Kasumi-1 (cell line): Measurements from ENCODE around the gene RAC3.

Experiments
- DNase-seq, 2 experiments: peaks; one replicate each; lab custom pipeline; 2025; lab: John Stamatoyannopoulos, UW

RAC3 gene

DNA sequence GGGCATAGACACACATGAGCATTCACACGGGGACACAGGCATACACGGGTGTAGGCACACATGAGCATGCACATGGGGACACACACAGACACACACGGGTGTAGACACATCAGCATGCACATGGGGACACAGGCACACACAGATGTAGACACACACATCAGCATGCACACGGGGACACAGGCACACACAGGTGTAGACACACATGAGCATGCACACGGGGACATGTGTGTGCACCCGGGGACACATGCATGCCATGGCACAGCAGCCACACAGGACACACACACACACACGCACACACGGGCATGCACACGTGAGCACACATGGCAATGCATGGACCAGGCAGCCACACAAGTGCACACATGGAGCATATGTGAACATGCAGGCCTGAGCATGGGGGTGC is 11.2 kb downstream of the RAC3 start:
- DNase-seq: no peak

DNA sequence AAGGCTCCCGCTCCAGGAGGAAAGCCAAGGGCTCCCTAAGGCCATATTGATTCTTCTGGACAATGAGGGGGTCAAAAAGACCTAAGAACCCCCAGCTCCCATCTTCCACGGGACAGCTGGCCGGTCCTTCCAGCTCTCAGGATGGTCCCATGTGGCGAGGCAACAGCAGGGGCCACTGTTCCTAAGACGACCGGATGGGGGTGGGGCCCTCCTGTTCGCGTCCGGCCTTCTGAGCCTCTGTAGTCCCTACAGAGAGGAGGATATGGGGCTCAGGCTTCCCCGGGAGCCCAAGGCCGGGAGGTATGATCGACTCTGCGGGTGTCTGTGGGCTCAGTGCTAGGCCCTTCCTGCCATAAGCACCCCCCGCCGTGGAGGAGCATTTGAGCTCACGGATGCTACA is 12.0 kb downstream of the RAC3 start:
- no peak for DNase-seq

DNA sequence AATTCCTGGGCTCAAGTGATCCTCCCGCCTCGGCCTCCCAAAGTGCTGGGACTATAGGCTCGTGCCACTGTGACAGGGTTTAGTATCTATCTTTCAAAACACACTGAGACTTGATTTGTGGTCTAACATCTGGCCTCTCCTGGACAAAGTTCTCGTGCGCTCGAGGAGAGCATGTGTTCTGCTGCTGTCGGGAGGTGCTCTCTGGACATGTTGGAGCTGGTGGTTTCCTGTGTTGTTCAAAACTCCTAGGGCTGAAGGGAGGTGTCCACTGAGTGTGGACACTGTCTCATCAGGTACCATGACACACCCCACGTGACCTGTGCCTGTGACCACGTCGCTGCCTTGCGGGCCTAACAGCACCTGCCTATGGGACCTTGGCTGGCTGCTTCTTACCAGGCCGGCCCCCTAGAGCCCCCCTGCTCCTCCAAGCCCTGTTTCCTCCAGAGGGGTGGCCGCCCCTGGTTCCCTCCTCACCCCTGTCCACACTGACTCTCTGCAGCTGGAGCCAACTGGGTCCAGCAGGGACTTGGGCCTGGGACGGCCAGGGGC is 14.5 kb downstream of the RAC3 start:
- DNase-seq: no peak

DNA sequence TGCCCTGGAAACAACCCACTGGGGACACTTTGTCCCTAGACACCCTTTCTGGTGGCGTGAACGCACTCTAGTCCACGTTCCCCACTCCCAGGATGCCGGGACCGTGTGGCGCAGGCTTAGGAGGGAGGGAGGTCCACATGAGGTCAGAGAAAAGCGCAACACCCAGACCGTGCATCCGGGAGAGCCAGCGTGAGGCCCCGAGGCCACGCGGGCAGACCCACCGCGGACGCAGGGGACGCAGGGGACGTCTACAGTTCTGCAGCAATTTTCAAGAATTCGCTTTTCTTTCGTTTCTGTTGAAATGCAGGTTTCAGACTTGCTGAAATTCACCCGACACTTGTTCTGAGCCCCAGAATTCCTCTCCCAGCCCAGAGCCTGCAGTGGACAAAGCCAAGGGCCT is 15.4 kb downstream of the RAC3 start:
- DNase-seq: no peak

DNA sequence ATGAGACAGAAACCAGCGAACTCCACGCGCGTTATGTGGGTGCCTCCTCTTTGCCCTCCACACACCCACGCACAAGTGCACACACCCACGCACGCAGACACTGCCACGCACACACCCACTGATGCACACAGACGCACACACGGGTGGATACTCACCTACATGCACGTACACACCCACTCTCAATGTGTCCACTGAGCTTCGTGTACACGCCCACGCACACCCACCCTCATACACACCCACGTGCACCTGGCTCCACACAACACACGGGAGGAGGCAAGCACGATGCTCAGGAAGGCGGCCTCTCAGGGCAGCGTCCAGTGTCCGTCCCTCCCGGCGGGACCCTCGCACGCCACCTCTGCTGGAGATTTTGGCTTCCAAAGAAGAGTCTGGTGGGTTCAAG is 15.9 kb downstream of the RAC3 start:
- DNase-seq: no peak

DNA sequence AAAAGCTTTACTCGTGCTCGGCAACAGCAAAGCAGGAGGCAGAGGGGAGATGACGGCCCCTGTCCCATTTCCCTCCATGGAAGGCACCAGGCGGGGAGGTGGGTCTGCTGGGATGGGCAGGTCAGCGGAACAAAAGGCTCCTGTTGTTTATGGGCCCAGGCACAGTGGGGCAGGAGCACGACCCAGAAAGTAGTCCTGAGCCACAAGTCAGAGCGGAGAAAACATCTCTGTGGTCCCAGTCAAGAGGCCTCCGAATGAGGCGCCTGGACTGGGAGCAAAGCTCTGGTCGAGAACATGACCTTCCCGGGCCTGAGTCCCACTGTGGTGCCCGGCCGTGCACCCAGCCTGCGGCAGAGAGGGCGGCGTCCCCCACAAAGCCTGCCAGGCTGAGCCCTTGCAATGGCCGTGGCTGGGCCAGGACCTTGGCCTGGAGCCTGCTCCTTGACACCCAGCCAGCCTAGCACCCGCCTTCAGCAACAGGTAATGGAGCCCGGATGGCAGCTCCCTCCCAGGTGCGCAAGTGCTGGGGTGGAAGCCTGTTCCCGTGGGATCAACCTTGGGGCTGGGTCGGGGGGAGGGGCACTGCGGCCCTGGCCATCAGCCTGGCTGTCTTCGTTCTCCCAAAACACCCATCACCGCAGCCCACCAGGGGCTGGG is 16.6 kb downstream of the RAC3 start:
- DNase-seq: no peak

DNA sequence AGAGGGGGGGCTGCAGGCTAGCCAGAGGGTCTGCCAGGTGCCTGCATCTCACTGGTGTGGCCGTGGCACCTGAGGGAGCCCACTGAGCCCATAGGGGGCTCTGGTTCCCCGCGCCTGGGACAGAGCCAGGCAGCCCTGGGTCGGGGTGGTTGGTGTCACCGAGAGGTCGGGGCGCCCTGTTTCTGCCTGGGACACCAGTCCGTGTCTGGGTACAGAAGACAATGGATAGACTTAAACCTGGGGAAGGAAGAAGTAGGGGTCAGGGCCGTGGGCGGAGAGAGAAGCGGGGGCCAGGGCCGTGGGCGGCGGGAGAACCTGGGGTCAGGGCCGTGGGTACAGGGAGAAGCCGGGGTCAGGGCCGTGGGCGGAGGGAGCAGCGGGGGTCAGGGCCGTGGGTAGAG is 17.1 kb downstream of the RAC3 start:
- no peak for DNase-seq

DNA sequence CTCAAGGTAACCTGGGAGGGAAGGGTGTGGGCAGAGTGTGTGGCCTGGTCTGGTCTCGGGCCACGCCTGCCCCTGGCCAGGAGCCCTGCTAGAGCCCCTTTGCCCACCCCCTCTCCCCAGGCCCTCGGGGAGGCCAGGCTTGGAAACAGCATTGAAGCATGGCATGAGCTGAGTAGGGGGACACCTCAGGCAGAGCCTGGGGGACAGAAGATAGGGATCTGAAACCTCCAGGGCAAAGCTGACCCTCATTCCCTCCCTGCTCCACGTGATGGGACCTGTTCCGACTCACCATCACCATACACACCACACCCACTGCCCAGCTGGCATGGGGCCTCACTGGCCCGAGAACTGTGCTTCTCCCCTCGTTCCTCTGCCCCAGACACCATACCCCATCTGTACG is 17.6 kb downstream of the RAC3 start:
- DNase-seq: no peak

DNA sequence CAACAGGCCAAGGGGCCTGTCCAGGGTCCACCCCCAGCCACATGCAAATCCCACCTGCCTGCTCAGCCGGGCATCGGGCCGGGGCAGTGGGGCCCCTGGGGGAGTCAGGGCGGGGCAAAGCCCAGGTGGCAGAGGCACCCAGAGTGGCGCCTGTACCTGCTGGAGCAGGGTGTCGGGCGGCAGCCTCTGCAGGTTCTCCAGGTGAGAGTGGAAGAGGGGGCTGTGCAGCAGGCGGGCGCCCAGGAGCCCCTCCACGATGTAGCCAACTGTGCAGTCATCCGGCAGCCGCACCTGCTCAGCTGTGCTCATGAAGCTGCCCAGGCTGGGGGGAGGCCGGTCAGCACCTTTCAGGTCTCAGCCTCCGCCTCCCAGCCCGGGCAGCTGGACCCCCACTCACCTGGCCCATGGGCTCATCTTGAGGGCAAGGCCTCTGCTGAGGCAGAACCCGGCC is 18.1 kb downstream of the RAC3 start:
- no peak for DNase-seq

DNA sequence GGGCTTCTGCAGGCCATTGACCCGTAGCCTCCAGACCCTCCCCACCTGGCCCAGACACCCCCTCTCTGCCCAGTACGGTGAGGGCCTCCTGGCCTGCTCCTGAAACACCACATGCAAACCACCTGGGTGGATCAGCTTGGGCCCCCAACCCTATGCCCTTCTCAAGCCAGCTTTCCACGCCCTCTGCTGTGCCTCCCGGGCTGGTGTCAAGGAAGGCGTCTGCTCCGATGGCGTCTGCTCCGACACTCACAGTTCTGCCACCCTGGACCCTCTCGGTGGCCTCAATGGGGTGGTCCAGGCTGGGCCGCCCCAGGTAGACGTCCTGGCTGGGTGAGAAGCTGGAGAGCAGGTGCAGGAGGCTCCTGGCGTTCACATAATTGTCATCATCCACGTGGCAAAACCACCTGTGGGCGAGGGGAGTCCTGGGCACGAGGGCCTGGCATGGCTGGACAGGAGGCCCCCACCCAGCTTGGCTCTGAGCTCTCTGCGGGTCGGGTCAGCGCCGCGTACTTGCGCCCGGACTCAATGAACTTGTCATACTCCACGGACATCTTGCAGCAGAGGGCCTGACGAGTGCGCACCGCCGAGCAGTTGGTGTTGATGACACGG is 18.8 kb downstream of the RAC3 start:
- DNase-seq: no peak

DNA sequence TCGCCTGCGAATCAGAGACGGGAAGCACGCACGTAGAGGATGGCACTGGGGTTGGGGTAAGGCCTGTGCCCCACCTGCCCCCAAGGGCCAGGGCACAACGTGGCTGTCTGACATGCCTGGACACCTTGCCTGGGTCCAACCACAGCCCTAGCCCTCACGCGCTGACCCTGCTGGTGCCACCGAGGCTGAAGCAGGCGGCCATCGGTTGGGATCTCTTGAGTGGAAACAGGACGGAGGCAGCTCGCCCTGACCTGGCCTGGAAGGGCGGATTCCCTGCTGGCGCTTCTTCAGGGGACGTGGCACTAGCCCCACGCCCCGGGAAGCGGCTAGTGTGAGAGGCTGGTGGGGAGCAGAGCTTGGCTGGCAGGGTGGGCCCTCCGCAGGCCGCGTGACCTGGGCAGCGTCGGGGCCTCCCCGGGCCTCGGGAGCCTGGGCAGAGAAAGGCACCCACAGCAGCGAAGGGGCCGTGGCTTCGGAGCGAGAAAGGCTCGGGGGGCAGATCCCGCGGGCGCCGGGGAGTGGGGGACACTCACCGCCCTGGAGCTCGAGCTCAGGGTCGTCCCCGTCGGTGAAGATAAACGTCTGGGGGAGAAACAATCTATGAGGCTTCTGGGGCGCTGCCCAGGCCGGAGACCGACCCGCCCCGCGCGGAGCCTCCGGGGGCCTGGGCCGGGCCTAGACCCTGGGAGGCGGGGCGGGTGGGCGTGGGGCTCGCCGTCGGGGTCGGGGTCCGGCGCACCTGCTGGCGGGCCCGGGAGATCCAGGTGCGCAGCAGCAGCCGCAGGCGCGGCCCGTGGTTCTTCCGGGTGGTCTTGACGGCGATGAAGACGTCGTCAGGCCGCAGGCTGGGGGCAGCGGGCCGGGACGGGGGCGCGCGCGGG is 19.5 kb downstream of the RAC3 start:
- no peak for DNase-seq

DNA sequence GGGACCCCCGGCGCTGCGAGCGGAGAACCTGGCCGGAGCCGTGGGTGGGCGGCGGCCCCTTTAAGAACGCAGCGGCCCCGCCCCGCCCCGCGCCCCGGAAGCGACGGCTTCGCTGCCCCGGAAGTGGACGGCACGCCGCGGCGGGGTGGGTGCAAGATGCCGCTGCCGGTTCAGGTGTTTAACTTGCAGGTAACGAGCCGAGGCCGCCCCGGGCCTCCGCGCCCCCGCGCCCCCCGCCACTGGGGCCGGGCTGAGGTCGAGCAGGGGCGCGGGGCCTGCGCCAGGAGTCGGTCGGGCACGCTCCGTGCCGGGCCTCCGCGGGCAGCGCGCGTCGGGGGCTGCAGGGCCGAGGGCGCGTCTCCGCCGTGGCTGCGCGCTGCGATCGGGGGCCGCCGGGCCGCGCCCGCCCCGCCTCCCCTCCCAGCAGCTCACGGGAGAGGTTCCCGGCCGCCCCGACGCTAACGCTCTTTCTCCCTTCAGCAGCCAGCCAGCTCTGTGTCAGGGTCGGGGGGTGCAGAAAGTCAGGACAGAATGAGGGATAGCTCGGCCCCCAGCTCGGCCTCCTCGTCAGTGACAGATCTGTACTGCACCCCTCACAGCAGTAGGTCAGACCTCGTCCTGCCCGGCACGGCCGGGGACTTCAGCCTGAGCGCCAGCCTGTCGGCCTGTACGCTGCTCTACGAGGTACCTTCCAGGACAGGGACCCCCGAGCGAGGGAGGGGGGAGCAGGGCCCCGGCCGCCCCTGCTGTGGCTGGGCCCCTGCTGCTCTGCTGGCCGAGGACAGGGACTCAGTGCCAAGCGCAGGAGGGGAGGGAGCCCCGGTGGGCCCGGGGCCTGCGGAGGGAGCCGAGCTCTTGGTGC is 20.5 kb downstream of the RAC3 start, which contains the start of the genes GPS1 and RFNG:
Gene GPS1 (plus strand): TSS at position 123 of the 862 bp plus-strand sequence. CDS start 34 bp downstream, at position 157.
Gene RFNG (minus strand): TSS at position 36 of the 862 bp plus-strand sequence. CDS start 45 bp downstream, outside the sequence.
- DNase-seq: peak; percentile 66 to 68

DNA sequence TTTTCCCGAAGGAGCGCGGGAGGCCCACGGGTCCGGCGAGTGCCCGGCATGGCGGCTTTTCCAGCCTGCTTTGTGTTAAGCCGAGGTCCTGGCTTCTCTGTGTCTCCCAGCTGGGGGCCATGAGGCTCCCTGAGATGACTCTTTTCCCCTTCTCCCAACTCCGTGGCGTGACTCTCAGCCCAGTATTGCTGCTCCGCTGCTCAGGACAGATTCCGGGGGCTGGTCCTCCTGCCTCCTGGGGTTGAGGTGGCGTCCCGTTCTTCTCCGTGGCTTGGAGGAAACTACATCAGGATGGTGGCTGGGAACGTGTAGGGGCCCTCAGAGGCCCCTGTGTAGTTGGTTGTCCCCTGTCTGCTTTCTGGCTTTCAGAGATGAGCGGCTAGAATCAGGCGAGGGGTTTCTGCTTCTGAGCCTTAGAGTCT is 21.2 kb downstream of the RAC3 start:
- DNase-seq: no peak

DNA sequence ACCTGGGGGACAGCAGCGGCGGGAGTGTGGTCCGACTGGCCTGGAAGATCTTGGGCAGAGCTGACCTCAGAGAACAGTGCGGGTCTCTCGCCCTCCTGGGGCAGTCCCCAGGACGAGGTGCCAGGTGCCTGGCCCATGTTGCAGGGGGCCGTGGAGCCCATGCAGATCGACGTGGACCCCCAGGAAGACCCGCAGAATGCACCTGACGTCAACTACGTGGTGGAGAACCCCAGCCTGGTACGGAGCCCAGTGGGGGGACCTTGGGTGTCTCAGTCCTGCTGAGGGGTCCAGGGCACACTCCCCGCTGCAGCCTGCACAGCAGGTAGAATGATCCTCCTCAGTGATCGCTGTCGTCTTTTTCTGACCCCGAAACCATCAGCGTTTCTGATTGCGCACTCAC is 21.7 kb downstream of the RAC3 start:
- no peak for DNase-seq

DNA sequence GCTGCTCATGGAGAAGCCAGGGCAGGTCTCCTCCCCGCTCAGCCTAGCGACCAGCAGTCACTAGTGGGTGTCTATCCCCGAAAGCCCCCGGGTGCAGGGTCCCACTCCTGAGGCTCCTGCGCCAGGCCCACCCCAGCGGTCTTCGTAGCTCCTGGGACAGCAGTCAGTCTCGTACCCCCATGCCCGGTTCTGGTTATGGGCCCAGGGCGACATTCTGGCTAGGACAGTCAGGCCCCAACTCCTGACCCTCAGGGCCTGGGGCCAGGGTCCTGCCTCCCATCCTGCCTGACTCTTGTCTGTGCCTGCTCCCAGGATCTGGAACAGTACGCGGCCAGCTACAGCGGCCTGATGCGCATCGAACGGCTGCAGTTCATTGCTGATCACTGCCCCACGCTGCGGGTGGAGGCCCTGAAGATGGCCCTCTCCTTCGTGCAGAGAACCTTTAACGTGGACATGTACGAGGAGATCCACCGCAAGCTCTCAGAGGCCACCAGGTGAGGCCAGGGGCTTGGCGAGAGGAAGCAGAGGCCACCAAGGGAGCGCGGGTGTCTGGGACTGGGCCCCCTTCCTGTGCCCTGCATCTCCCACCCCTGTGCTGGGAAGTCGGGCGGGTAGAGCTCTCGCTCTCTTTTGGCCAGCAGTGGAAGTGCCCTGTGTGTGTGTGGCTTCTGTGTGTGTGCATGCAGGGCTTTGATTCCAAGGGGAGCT is 22.2 kb downstream of the RAC3 start:
- no peak for DNase-seq

DNA sequence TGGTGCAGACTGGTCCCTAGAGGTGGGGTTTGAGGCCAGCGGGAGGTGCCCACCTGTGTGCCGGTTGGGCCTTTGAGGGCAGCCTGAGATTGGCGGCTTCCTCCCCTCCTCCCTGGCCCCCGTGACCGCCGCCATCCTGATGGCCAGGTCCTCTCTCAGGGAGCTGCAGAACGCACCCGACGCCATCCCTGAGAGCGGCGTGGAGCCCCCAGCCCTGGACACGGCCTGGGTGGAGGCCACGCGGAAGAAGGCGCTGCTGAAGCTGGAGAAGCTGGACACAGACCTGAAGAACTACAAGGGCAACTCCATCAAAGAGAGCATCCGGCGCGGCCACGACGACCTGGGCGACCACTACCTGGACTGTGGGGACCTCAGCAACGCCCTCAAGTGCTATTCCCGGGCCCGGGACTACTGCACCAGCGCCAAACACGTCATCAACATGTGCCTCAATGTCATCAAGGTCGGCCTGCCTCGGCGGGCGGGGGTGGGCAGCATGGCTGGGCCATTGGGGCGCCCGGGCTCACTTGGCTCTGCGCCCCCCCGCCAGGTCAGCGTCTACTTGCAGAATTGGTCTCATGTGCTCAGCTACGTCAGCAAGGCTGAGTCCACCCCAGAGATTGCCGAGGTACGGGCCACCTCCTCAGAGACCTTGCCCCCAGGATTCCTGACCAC is 23.0 kb downstream of the RAC3 start:
- DNase-seq: no peak

DNA sequence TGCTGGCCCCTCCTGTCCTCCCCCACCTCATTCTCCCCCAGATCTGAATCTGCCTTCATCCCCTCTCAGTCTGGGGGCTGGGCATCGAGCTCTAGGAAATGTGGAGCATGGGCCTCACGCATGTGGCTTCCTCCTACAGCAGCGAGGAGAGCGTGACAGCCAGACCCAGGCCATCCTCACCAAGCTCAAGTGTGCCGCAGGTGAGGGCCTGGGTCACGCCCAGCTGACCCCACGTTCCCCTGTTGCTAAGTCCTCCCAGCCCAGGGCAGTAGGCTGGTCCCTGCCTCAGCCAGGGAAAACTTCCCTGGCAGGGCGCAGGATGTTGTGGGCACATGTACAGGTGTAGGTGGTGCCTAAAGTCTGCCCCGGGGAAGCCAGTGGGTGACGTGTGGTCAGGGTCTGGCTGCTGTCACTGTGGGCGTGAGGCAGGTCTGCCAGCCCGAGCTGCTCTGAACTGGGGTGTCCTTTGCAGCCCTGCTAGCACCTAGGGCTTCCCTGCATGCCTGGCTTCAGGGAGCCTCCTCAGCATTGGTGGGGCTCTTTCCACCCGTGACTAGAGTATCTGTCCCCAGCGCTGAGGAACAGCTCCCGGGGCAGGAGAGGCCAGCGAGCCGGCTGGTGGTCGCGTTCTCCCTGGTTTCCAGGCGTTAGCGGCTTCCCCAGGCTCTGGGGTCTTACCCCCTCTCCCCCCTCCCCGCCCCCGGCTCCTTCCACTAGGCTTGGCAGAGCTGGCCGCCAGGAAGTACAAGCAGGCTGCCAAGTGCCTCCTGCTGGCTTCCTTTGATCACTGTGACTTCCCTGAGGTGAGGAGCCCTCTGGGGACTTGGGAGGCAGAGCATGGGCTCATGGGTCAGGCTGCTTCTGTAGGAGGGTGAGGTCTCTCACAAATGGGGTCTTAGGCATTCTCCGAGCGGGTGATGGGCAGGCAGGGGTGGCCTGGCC is 23.8 kb downstream of the RAC3 start:
- peak in 1 of 2 experiments; percentile 22 for DNase-seq

DNA sequence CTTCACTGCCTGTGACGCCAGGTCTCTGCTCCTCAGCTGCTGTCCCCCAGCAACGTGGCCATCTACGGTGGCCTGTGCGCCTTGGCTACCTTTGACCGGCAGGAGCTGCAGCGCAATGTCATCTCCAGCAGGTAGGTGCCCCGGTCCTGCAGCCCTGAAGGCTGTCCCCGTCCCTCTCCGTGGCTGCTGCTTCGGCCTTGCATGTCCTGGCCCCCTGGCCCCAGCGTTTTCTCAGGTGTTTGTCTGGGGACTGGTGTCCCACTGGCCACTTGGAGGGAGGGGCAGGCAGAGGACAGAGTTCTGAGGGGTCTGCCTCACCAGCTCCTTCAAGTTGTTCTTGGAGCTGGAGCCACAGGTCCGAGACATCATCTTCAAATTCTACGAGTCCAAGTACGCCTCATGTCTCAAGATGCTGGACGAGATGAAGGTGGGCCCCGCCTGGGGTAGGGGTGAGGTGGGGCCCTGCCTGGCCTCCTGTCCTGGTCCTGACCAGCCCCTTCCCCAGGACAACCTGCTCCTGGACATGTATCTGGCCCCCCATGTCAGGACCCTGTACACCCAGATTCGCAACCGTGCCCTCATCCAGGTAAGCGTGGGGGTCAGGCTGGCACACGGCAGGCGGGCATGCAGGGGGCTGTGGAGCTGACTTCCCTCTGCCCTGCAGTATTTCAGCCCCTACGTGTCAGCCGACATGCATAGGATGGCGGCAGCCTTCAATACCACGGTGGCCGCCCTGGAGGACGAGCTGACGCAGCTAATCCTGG is 24.7 kb downstream of the RAC3 start:
- no peak for DNase-seq
